Coronary artery (tissue), 2 donors: ENCODE measurements around the gene SERPING1.

Experiments used
- DNase-seq: peaks from one replicate; pipeline ENCODE4 v3.0.0-alpha.2; 2017; ENCODE audit warnings: low spot score
- H3K27ac ChIP-seq, 2 donors: fragments of 200-600 bp; sonication (generic); one replicate each; pipeline ENCODE4 v1.5.1; 2016 to 2019
- H3K4me3 ChIP-seq: fragments of 200-600 bp; sonication (generic); 2 replicates; pipeline ENCODE4 v1.5.1; 2016; ENCODE audit warnings: mild to moderate bottlenecking, moderate library complexity
- CTCF ChIP-seq: fragments of 200-600 bp; sonication (generic); IDR thresholded peaks from one replicate; pipeline ENCODE4 v1.5.1; 2019; ENCODE audit warnings: antibody characterized with exemption

The SERPING1 gene

GRCh38 chr11:57659669-57660068, 62.2 kb downstream of the SERPING1 start:
- Histone ChIP-seq H3K27ac (no peak overlapping the region), H3K4me3 (no peak overlapping the region)
- no peak for DNase-seq
- TF ChIP-seq CTCF: no peak

GRCh38 chr11:57662893-57663292, 65.4 kb downstream of the SERPING1 start:
- no peak for DNase-seq
- no peak for TF ChIP-seq CTCF
- no peak overlapping the region for H3K27ac ChIP-seq
- no peak overlapping the region for H3K4me3 ChIP-seq

- no peak for DNase-seq
- Histone ChIP-seq H3K4me3 (no peak overlapping the region), H3K27ac (no peak overlapping the region)
- no peak for TF ChIP-seq CTCF
These were observed 66.5 kb downstream of the SERPING1 start for GRCh38 chr11:57663975-57664374.
